CMK (cell line): ENCODE measurements around the gene DGKI.
"Not testable (repeated sequence)": the region's sequence is repeated elsewhere in the genome, so short reads cannot be mapped to it uniquely, and the experiment has no call there.

ENCODE experiments used
- DNase-seq: peaks from one replicate; pipeline ENCODE4 v3.0.0-alpha.2; 2010; ENCODE audit warnings: low read depth

The DGKI gene

DNA sequence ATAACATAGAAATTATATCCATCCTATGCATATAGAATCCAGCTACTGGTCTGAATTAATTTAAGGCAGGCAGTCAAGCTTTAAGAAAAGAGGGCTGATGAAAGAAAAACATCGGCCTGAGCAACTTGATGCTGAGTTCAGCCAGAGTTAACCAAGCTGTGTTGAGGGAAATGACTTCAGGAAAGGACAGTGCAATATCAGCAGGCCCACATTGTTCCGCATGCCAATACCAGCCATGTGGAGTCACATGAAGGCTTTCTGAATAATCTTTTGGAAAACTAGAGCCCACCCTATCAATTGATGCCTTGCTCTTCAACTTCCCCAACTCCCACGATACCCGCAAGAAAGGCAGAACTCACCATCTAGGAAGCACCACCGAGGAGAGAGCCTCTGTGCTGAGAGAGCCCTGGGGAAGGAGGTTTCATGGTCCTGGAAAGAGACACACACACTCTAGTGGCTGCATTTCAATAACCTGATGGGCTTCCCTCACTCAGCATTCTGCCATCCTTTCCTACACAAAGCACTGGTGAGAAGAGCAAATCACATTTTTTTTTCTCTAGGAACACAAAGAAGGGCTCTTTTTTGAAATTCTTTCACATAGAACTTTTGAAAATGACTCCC is 377.5 kb downstream of the DGKI start:
- DNase-seq: peak; percentile 4

DNA sequence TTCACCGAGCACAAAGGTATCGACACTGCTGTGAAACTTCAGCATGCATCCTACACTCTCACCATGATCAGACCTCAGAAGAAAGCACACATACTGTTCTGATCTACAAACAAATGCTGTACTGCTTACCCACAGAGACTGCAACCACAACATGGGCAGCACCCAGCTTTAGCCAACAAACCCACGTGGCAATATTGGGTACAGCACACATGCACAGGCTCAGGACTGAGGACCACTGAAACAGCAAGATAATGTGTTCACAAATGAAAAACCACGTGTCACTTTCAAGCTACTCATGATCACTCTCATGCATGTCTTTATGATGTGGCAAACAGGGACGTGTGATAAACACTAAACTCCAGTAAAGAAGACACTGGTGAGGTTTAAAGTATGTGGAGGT is 383.9 kb downstream of the DGKI start:
- DNase-seq: no peak

DNA sequence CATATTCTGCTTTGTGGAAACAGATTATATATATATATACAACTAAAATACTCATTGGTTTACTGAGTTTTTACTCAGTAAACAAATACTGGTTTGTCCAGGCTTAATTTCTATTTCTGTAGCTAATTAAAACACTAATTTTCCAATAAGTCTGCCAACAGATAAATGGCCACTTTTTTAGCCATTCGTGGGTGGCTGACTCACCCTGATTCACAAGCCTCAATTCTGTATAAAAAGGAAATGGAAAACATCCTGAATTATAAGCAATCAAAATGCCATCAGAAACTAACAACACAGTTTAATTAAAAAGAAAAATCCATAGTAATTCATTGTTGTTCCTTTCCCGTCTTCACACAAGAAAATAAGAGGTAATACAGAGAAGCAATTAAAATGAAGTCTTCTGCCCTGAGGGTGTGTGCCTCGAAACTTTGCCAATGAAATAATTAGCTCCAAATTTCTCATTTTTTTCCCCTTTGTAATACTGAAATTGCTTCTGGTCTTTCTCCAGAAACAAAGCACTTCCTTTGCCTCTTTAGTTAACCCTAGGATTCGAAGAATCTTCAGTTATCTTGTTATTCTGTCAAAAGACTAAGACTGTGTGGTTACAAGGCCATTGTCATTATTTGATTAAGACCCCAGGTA is 384.6 kb downstream of the DGKI start:
- DNase-seq: no peak

DNA sequence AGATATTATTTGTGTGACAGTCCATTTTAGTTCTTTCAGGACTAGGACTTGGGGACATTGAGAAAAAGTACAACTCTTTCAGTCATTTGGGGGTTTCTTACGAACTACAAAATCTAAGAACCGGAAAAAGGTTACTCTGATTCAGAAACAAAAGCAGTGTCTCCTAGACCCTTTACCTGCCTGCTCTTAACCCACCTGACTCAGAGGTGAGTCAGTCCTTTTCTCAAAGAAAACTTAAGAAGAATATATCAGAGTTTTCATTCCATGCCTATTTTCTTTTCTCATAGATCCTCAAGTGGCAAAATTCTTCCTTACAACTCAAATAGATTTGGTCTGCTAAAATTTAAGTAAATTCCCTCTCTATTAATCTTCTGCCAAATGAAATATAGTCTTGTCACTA is 388.4 kb downstream of the DGKI start:
- DNase-seq: no peak

DNA sequence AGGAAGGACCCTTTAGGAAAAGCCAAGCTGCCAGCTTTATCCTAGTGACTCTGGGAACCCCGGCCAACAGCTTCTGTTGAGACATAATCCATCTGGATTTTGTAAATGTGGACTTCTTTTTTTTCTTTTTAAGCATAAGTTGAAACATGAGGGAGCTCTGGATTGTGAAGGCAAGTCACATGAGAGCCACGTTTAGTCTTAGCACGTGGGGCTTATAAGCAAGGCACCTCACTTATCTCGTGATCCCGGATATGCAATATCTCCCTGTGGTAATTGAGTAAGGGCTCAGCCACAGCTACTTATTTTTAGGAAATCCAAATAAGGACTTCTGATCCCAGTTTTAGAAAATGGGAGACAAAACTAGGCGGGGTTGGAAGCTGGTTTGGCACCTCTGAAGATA is 392.0 kb downstream of the DGKI start:
- no peak for DNase-seq

DNA sequence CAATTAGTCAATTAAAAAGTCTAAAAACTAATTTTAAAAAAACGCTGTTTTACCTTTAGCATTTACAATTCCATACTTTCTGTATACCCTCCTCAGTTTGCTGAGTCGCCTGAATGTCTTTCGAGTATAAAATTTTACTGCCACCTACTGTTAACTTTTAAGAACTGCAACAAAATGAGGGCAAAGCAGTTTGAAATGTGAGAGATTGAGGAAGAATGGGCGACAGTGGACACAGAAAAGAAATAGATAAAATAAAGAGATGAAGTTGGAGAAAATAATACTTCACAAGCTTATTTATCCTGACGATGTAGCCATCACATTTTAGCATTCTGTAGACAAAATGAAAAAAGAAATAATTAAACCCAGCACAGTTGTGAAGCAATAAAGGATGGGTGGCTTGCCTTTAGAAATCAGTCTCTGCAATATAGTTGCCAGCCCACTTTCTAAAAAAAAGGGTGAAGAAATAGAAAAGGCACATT is 392.5 kb downstream of the DGKI start:
- no peak for DNase-seq

DNA sequence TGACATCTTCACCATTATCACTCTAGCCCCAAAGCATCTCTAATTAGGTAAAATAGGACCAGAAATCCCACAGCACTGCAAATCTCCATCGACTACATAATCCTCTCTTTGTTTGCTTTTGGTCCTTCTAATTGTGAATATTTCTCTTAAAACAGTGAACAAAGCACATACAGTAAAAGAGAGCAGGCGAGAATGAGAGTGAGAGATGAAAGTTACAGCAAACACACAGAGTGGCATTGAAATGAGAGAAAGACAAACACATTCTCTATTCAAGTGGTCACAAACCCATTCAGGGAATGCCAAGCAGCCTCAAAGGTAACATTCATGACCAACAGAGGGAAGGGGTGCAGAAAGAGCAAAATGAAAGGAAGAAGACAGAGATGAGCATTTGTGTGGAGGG is 393.4 kb downstream of the DGKI start:
- DNase-seq: no peak

DNA sequence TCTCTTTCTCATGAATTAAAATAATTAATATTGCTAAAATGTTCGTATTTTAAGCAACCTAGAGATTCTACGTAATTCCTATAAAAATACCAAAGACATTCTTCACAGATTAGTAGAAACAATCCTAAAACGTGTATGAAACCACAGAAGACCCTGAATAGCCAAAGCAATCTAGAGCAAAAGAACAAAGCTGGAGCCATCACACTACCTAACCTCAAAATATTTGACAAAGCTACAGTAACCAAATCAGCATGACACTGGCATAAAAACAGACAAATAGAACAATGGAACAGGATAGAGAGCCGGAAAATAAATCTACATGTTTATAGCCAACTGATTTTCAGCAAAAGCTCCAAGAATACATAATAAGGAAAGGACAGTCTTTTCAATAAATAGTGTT is 397.8 kb downstream of the DGKI start:
- DNase-seq: no peak

DNA sequence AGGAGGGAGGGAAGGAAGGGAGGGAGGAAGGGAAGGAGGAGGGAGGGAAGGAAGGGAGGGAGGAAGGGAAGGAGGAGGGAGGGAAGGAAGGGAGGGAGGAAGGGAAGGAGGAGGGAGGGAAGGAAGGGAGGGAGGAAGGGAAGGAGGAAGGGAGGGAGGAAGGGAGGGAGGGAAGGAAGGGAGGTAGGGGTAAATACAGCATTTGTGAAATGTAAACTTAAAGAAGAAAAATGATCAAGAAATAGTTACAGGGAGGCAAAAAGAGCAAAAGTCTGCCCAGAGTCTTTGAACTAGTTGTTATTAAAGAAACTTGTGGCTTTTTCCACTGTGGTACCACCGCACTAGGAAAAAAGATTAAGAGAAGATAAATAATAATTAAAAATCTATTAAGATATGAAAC is 398.2 kb downstream of the DGKI start:
- not testable (repeated sequence) for DNase-seq

DNA sequence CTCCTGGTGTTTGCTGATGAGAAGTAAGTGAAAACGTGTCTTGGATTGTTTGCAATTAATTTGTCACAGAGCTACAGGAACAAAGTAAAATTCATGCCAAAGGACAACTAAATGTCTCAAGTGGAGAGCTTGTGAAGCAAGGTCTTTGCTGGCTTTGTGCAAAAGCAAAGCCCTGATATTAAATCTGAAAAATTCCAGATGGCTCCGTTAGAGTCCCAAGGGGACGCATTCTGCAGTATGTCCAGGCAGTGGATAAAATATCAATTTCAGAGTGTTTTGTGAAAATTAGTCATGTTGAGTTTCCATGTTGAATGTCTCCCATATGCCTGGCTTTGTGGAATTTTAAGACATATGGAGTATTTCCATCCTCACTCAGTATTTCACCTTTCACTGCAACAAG is 400.7 kb downstream of the DGKI start:
- no peak for DNase-seq

DNA sequence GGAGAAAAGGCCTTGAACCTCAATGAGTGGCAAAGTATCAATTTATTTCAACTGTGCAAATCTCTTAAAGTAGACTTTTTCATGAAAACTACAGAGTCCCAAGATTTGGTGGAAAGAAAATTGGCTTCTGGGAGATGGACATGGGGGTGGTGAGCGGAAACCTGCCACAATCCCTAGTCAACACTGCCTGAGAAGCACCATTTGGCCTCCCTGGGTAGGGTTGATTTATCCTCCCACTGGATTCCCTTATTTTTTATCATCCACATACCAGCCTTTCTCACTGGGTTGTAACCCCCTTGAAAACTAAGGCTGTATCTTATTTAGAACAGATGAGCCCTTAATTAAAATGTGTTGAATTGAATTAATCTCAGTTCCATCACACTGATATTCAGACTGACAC is 401.5 kb downstream of the DGKI start:
- DNase-seq: no peak

DNA sequence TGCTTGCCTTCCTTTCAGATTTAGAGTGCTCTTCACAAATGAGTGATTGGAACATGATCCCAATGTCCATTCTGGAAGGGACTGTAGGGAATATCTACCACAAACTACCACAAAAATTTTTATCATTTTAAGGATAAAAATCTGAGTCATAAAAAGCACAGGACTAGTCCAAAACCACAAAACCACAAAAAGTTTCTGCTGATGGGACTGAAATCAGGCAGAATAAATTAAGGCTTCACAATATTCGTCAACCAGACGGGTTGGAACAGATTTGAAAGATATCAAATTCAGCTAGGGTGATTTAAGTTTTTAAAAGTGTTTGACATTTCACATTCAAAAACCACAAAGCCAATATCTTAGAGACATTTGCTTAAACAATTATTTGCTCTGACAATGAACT is 403.2 kb downstream of the DGKI start:
- DNase-seq: no peak

DNA sequence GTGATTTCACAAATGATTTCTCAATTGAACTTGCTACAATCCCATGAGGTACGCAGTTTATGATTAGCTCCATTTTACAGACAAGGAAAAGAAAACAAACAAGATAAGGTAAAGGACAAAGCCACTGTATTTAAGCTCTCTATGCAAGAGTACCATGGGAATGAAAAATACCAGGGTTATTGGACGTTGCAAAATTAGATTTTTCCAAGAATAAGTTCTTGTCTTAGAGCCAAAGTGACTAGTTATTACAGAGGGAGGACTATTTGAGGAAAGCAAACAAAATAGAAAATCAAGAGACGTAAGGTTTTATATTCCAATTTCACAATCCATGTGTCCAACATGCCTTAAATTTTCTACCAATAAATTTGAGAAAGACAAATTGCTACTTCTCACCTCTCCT is 405.3 kb downstream of the DGKI start:
- no peak for DNase-seq

DNA sequence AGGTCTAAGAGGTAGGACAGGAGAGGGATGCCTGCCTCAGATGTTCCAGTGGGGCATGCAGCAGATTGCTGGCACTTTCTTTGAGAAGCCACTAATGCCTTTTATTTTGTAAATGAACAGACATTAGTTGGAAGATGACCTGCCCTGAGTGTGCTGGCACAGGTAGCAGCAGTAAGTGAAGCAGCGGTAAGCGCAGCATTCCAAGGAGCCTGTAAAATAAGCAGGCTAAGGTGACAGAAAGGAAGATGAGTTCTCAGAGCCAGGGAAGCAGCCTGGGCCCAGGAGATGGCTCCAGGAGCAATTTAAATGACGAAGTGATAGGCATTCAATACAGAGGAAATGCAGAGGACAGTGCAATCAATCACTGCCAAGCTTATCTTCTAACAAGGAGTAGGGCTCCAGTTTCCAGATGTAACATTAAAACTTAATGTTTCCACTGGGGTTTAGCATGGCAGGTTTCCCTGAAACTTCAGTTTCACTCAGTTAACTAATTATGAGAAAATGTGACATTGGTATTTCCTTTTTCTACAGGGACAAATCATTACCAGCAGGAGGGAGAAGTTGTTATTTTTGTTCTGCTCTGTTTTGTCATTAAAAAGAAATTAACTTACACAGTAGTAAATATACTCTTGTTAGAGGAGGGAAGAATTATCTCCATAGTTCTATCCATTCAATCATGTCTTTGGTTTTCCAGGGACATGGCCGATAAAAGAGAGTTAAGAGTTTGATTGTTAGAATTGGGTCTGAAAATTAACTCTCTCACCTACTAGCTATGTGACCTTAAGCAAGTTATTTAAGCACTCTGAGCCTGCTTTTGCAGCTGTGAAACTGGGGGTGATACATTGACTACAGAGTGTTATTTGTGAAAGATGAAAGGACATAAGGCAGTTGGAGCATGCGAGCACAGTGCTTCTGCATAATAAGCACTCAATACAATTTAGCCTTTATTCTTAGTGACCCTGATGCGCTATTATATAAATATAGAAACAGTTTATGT is 406.6 kb downstream of the DGKI start:
- no peak for DNase-seq

DNA sequence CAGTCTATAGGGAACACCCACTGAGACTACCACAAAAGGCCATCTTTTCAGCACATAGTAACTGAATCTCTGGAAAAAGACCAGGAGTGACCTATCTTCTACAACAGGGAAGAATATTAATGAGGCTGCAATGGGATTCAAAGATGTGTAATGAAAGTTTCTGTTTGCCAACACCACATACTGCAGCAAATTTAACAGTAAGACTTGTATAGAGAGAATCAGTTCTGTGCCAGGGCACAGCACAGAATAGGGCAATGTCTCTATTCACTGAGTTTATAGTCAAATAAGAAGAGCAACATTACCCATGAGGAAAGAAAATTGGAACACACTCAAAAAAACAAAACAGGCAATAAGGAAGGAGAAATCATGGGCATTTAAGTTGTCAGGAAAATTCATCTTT is 411.8 kb downstream of the DGKI start:
- no peak for DNase-seq

DNA sequence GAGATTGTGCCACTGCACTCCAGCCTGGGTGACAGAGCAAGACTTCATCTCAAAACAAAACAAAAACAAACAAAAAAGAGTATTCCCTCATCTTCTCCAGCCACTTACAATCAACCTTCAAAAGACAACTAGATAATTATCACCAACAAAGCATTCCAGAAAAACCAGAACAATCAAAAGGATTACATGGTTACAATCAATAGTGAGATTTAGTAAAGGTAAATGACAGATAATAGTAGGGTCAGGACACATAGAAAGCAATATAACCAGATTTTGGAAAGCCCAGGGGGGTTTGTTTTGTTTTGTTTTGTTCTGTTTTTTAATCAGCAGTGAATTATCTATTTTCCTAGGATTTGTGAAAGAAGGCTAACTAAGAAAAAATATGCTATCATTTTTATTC is 412.2 kb downstream of the DGKI start:
- no peak for DNase-seq

DNA sequence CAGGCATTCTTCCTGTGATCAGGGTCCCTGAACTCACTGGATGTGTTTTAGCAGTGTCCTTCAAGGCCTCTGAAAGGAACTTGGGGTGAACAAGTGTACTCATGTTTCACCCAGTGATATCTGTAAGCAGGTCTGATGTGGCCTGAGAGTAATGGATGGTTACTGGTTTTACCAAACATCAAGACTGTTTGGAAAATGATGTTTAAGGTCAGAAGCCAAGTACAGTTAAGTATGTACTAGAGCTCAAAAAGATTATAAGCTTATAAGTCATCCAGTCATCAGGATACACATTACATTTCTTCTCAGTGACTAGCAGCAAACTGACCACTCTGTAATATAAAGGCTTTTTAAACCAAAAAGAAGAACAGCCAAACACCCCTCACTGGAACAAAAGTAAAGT is 423.5 kb downstream of the DGKI start:
- no peak for DNase-seq

DNA sequence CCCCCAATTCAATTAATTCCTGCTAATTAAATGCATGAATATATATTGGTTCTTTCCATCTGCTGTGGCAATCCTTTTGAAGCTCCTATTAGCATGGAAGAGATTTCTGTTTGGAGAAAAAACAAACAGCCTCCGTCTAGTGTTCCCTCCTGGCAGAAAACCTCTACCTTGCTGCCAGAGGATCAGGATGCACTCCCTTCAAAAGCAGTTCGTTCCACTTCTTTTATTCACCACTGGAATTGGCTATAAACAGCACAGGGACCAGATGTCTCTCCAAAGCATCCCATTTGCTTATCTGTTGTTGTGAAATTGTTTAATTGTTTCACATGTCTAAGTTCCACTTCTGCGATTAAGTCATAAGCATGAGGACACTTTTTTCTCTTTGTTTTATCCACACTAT is 425.4 kb downstream of the DGKI start:
- no peak for DNase-seq

DNA sequence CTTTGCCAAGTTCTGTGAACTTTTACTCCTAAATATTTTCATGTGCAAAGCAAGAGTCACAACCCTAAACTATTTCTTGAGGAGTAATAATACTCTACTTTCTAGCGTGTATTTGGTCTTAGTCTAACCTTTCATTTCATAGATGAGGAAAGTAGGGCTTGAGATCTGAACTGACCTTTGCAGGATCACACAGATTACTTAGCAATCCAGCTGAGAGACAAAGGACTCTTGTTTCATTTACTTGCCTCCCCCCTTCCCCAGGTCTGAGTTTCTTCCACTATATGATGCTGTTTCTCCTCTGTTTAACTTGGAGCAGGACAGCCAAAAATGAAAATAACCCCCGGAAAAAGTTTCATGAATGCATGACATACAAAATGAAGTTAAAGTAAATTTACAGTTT is 427.9 kb downstream of the DGKI start:
- DNase-seq: no peak

DNA sequence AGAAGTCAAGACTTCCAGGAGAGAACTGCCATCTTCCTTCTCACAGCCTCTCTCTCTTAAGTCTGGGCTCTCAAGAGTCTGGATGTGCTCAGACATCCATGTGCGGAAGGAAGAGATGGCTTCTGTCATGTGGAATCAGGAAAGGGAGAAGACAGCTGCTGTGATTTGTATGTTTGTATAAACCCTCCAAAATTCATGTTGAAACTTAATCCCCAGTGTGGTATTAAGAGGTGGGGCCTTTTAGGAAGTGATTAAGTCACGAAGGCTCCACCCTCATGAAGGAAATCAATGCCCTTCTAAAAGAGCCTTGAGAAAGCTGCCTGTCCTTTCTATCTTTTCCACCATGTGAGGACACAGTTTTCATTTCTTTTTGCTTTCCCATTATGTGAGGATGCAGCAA is 429.3 kb downstream of the DGKI start:
- no peak for DNase-seq

DNA sequence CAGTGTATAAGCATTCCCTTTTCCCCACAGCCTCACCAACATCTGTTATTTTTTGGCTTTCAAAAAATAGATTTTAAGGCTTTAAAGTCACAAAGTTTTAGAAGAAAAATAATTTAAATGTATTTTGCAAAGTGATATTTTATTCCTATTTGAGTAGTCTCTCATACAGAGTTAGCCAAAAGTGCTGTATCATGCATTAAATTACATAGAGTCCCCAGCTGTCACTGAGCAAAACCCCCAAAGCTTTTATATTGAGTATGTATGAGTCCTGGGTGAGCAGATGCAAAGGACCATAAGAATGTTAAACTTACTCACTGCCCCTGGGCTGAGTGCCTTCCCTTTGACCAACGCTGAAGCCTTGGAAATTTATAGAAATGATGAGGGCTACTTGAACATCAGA is 432.9 kb downstream of the DGKI start:
- no peak for DNase-seq

DNA sequence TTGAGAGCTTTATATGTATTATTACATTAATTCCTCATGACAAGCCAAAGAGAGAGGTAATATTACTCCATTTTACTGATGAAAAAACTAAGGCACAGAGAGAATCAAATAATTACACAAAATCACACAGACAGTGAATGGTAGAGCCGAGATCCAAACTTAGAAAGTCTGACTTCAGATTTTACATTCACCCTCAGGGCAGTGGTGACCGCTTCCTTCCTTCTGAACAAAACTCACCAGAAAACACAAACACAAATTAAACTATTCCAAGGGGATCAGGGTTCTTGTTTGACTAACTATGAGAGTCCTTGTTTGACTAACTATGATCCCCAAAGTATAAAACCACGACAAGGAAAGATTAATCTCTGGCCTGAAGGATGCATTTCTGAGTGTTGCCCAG is 435.3 kb downstream of the DGKI start:
- DNase-seq: no peak

DNA sequence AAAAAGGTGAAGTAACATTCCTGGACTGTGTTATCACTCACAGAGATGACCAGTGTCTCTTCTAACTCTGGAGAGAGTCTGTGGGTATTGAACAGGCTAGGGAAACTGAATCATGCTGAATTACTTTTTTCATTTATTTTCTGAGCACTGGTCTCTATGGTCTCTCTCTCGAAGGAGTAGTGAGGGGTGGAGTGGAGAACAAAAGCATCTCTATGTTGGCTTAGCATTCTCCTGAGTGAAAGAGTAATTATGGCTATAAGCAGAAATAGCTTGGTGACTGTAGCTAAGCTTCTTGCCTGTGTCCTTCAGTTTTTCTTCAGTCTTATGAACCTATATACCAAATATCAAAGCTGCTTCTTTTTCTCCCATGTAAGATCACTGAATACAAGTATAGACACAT is 438.6 kb downstream of the DGKI start:
- DNase-seq: no peak
